ENCODE results near the gene SERPINB4.

DNA sequence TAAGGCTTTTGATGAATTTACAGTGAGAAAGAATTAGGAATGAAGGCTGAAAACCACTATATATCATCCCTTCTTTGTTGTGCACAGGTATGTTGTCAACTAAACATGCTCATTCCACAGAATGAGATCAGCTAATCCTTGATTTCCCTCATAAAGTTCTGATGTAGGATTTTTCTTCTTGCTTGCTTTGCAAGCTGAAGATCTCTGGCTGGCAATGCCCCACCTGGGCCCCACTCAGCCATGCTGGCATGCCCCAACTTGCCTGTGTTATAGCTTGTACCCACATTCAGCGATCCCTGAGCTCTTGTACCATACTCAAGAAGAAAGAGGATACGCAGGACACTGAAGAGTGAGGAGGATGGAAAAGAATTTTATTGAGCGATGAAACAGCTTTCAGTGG is 40.7 kb upstream of the SERPINB4 start:
- no peak for TF ChIP-seq POLR2A (IDR thresholded peaks at IDR 0.05)
- TF ChIP-seq, protein P1, sequence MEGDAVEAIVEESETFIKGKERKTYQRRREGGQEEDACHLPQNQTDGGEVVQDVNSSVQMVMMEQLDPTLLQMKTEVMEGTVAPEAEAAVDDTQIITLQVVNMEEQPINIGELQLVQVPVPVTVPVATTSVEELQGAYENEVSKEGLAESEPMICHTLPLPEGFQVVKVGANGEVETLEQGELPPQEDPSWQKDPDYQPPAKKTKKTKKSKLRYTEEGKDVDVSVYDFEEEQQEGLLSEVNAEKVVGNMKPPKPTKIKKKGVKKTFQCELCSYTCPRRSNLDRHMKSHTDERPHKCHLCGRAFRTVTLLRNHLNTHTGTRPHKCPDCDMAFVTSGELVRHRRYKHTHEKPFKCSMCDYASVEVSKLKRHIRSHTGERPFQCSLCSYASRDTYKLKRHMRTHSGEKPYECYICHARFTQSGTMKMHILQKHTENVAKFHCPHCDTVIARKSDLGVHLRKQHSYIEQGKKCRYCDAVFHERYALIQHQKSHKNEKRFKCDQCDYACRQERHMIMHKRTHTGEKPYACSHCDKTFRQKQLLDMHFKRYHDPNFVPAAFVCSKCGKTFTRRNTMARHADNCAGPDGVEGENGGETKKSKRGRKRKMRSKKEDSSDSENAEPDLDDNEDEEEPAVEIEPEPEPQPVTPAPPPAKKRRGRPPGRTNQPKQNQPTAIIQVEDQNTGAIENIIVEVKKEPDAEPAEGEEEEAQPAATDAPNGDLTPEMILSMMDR (IDR thresholded peaks at IDR 0.05) = no peak
